SU-DHL-6 (cell line): ENCODE data around the gene NT5C3A.

Source experiments
- H2AFZ ChIP-seq: fragments of 200-600 bp; sonication (generic); 2 replicates; pipeline ENCODE4 v1.6.1; 2014; ENCODE audit warnings: low read depth, mild to moderate bottlenecking, moderate library complexity, mixed read lengths, antibody characterized with exemption, low read length; ENCODE audit not compliant: severe bottlenecking
- H3F3A ChIP-seq: fragments of 200-600 bp; shearing (Covaris generic); 2 replicates; pipeline ENCODE4 v1.6.0; 2016; ENCODE audit warnings: antibody characterized with exemption, mild to moderate bottlenecking; ENCODE audit not compliant: insufficient read depth
- H3K27ac ChIP-seq: fragments of 200-600 bp; sonication (generic); 2 replicates; pipeline ENCODE4 v1.5.1; 2016; ENCODE audit warnings: low read depth, mild to moderate bottlenecking, low read length, moderate library complexity, mixed read lengths
- H3K27me3 ChIP-seq: fragments of 200-600 bp; sonication (generic), shearing (Covaris generic); 2 replicates; pipeline ENCODE4 v1.6.0; 2014; ENCODE audit warnings: mild to moderate bottlenecking, low read length
- H3K36me3 ChIP-seq: fragments of 200-600 bp; sonication (generic); 2 replicates; pipeline ENCODE4 v1.6.1; 2014; ENCODE audit warnings: mild to moderate bottlenecking, low read length, mixed read lengths
- H3K4me2 ChIP-seq: fragments of 300-600, 200-600 bp; shearing (Covaris generic), sonication (generic); 2 replicates; pipeline ENCODE4 v1.6.0; 2014; ENCODE audit warnings: low read length, low read depth, mild to moderate bottlenecking; ENCODE audit not compliant: poor library complexity, severe bottlenecking
- H3K4me3 ChIP-seq: fragments of 200-600 bp; sonication (generic); 2 replicates; pipeline ENCODE4 v1.5.1; 2014; ENCODE audit warnings: antibody characterized with exemption, low read length, mild to moderate bottlenecking, mixed read lengths; ENCODE audit not compliant: insufficient read depth, poor library complexity, severe bottlenecking
- H3K79me2 ChIP-seq: fragments of 200-600 bp; sonication (generic); 2 replicates; pipeline ENCODE4 v1.6.1; 2014; ENCODE audit warnings: mild to moderate bottlenecking, low read length, moderate library complexity; ENCODE audit not compliant: insufficient read depth
- H3K9ac ChIP-seq: fragments of 200-600 bp; sonication (generic); 2 replicates; pipeline ENCODE4 v1.7.0; 2014; ENCODE audit warnings: mild to moderate bottlenecking, low read length
- H3K9me2 ChIP-seq: fragments of 200-600 bp; sonication (generic); replicated peaks from 2 replicates; pipeline ENCODE4 v1.6.1; 2014; ENCODE audit warnings: low read length; ENCODE audit not compliant: insufficient read depth
- H3K9me3 ChIP-seq: fragments of 200-600 bp; sonication (generic); 2 replicates; pipeline ENCODE4 v1.6.1; 2014; ENCODE audit warnings: low read length, mixed read lengths; ENCODE audit not compliant: insufficient read depth
- H4K20me1 ChIP-seq: fragments of 200-600 bp; sonication (generic); 2 replicates; pipeline ENCODE4 v1.6.1; 2014; ENCODE audit warnings: low read depth, mild to moderate bottlenecking, antibody characterized with exemption, low read length, moderate library complexity, mixed read lengths
- EZH2phosphoT487 ChIP-seq: fragments of 200-600 bp; sonication (generic), shearing (Covaris generic); conservative IDR thresholded peaks from 2 replicates; pipeline ENCODE4 v1.6.1; 2018; ENCODE audit warnings: mild to moderate bottlenecking, antibody characterized with exemption, low read length, moderate library complexity, mixed read lengths
- TF ChIP-seq, protein P1 (sequence below): fragments of 200-600 bp; sonication (generic); IDR thresholded peaks from one replicate; pipeline ENCODE4 v1.5.1; 2017; ENCODE audit warnings: antibody characterized with exemption, mild to moderate bottlenecking, low read length, moderate library complexity; ENCODE audit not compliant: insufficient read depth, poor library complexity, severe bottlenecking

NT5C3A gene

DNA sequence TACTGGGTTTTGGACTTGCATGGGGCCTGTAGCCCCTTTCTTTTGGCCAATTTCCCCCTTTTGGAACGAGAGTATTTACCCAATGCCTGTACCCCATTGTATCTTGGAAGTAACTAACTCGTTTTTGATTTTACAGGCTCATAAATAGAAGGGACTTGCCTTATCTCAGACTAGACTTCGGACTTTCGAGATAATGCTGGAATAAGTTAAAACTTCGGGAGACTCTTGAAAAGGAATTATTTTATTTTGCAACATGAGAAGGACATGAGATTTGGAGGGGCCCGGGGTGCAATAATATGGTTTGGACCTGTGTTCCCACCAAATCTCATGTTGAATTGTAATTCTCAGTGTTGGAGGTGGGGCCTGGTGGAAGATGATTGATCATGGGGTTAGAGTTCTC is 8.3 kb upstream of the NT5C3A start:
- no peak overlapping the region for H3K27ac ChIP-seq
- H3K4me2 ChIP-seq = no peak overlapping the region
- H3K4me3 ChIP-seq = no peak overlapping the region
- no peaks in the 10 kb centered on the region for H3K27me3 ChIP-seq
- TF ChIP-seq, protein P1, sequence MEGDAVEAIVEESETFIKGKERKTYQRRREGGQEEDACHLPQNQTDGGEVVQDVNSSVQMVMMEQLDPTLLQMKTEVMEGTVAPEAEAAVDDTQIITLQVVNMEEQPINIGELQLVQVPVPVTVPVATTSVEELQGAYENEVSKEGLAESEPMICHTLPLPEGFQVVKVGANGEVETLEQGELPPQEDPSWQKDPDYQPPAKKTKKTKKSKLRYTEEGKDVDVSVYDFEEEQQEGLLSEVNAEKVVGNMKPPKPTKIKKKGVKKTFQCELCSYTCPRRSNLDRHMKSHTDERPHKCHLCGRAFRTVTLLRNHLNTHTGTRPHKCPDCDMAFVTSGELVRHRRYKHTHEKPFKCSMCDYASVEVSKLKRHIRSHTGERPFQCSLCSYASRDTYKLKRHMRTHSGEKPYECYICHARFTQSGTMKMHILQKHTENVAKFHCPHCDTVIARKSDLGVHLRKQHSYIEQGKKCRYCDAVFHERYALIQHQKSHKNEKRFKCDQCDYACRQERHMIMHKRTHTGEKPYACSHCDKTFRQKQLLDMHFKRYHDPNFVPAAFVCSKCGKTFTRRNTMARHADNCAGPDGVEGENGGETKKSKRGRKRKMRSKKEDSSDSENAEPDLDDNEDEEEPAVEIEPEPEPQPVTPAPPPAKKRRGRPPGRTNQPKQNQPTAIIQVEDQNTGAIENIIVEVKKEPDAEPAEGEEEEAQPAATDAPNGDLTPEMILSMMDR = no peak
- TF ChIP-seq EZH2phosphoT487 = no peak
- no peak overlapping the region for H3K9ac ChIP-seq
- no peaks in the 10 kb centered on the region for H4K20me1 ChIP-seq
- no peaks in the 10 kb centered on the region for H3F3A ChIP-seq
- no peaks in the 10 kb centered on the region for H3K79me2 ChIP-seq
- no peak overlapping the region for H2AFZ ChIP-seq
- peaks cover 19% of the 10 kb centered on the region for H3K9me3 ChIP-seq
- H3K36me3 ChIP-seq = no peaks in the 10 kb centered on the region
- H3K9me2 ChIP-seq = no peaks in the 10 kb centered on the region

DNA sequence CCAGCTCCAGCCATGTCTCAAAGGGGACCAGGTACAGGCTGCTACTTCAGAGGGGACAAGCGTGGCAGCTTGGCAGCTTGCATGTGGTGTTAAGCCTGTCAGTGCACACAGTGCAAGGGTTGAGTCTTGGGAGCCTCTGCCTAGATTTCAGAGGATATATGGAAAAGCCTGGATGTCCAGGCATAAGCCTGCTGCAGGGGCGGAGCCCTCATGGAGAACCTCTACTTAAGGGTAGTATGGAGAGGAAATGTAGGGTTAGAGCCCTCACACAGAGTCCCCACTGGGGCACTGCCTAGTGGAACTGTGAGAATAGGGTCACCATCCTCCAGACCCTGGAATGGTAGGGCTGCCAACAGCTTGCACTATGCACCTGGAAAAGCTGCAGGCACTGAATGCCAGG is 7.7 kb upstream of the NT5C3A start:
- Histone ChIP-seq H3K27me3 (no peaks in the 10 kb centered on the region), H3K36me3 (no peaks in the 10 kb centered on the region), H3K27ac (no peak overlapping the region), H2AFZ (no peak overlapping the region), H3K9me2 (no peaks in the 10 kb centered on the region), H3K4me3 (no peak overlapping the region), H3F3A (no peaks in the 10 kb centered on the region), H3K79me2 (no peaks in the 10 kb centered on the region), H4K20me1 (no peaks in the 10 kb centered on the region), H3K9ac (no peak overlapping the region), H3K4me2 (no peak overlapping the region), H3K9me3 (peaks cover 20% of the 10 kb centered on the region)
- TF ChIP-seq EZH2phosphoT487 = no peak
- TF ChIP-seq, protein P1 = no peak

DNA sequence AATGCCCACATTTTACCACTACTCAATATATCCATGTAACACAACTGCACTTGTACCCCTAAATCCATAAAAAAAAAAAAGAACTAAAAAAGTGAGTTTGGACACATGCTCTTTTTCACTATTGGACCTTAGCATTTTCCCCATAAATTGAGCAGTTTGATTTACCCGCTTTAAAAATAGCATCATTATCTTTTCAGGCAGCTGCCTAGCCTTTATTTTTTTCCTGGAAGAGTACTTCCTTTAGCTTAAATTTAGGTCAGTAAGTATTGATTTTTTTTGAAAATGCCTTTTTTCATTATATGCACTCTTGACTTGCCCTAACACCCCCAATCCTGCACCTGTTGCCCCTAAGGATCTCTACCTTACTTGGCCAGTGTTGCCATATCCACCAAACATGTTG is 5.3 kb upstream of the NT5C3A start:
- no peak overlapping the region for H3K27ac ChIP-seq
- peaks cover 20% of the 10 kb centered on the region for H3K9me3 ChIP-seq
- no peak overlapping the region for H3K9ac ChIP-seq
- no peak for TF ChIP-seq EZH2phosphoT487
- TF ChIP-seq, protein P1 = no peak
- no peaks in the 10 kb centered on the region for H3K27me3 ChIP-seq
- no peaks in the 10 kb centered on the region for H3K79me2 ChIP-seq
- no peaks in the 10 kb centered on the region for H4K20me1 ChIP-seq
- H2AFZ ChIP-seq = no peak overlapping the region
- H3K4me3 ChIP-seq = no peak overlapping the region
- no peaks in the 10 kb centered on the region for H3K9me2 ChIP-seq
- H3K4me2 ChIP-seq = no peak overlapping the region
- no peaks in the 10 kb centered on the region for H3F3A ChIP-seq
- H3K36me3 ChIP-seq = no peaks in the 10 kb centered on the region

DNA sequence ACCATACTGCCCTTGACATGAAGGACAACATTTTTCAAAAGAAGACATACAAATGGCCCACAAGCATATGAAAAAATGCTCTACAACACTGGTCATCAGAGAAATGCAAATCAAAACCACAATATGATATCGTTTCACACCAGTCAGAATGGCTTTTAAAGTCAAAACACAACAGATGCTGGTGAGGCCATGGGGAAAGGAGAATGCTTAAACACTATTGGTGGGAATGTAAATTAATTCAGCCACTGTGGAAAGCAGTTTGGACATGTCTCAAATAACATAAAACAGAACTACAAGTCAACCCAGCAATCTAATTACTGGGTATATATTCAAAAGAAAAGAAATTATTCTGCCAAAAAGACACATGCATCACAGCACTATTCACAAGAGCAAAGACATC is 4.2 kb upstream of the NT5C3A start:
- H3K4me3 ChIP-seq = no peak overlapping the region
- H3K9me2 ChIP-seq = no peaks in the 10 kb centered on the region
- TF ChIP-seq, protein P1 = no peak
- TF ChIP-seq EZH2phosphoT487 = no peak
- no peak overlapping the region for H3K4me2 ChIP-seq
- H3K27ac ChIP-seq = no peak overlapping the region
- H3F3A ChIP-seq = no peaks in the 10 kb centered on the region
- no peaks in the 10 kb centered on the region for H3K36me3 ChIP-seq
- H3K9ac ChIP-seq = no peak overlapping the region
- peaks cover 8% of the 10 kb centered on the region for H3K79me2 ChIP-seq
- H3K9me3 ChIP-seq = peaks cover 20% of the 10 kb centered on the region
- H4K20me1 ChIP-seq = peaks cover 3% of the 10 kb centered on the region
- no peak overlapping the region for H2AFZ ChIP-seq
- H3K27me3 ChIP-seq = no peaks in the 10 kb centered on the region
